Measurements from ENCODE around the gene MYH9.
"Not testable (repeated sequence)": the region's sequence is repeated elsewhere in the genome, so short reads cannot be mapped to it uniquely, and the experiment has no call there.

MYH9 gene

GRCh38 chr22:36424901-36425579 lies 37.3 kb upstream of the MYH9 start:
- H3K9ac ChIP-seq (ENCODE audit: low read depth in 1 of 2, low read length in 2 of 2) = no peak overlapping the region
- H3K27ac ChIP-seq (ENCODE audit: low read depth, low read length) = no peak overlapping the region
- no peak overlapping the region for H3K4me3 ChIP-seq (ENCODE audit: low read depth in 1 of 2, low read length in 2 of 2)
- no peaks in the 10 kb centered on the region for H3K27me3 ChIP-seq (ENCODE audit: control insufficient read depth in 1 of 2, insufficient read depth in 2 of 2, low read length in 2 of 2)
- peaks cover 18 to 29% of the 10 kb centered on the region in 2 donors for H3K4me1 ChIP-seq (ENCODE audit: control insufficient read depth in 1 of 2, insufficient read depth in 2 of 2, low read length in 2 of 2)
- no peaks in the 10 kb centered on the region for H3K36me3 ChIP-seq (ENCODE audit: control insufficient read depth in 1 of 2, insufficient read depth in 2 of 2, low read length in 2 of 2)
- no peaks in the 10 kb centered on the region for H3K9me3 ChIP-seq (ENCODE audit: control insufficient read depth in 1 of 2, low read length in 2 of 2)

- not testable (repeated sequence) for H3K36me3 ChIP-seq (ENCODE audit: control insufficient read depth in 1 of 2, insufficient read depth in 2 of 2, low read length in 2 of 2); H3K27ac ChIP-seq (ENCODE audit: low read depth, low read length); H3K27me3 ChIP-seq (ENCODE audit: control insufficient read depth in 1 of 2, insufficient read depth in 2 of 2, low read length in 2 of 2); H3K9me3 ChIP-seq (ENCODE audit: control insufficient read depth in 1 of 2, low read length in 2 of 2); H3K9ac ChIP-seq (ENCODE audit: low read depth in 1 of 2, low read length in 2 of 2); H3K4me3 ChIP-seq (ENCODE audit: low read depth in 1 of 2, low read length in 2 of 2)
- H3K4me1 ChIP-seq (ENCODE audit: control insufficient read depth in 1 of 2, insufficient read depth in 2 of 2, low read length in 2 of 2) = peaks cover 21 to 34% of the 10 kb centered on the region in 2 donors
Observed at GRCh38 chr22:36424466-36424865, 36.7 kb upstream of the MYH9 start.

- Histone ChIP-seq H3K27me3 (ENCODE audit: control insufficient read depth in 1 of 2, insufficient read depth in 2 of 2, low read length in 2 of 2) (no peaks in the 10 kb centered on the region), H3K9ac (ENCODE audit: low read depth in 1 of 2, low read length in 2 of 2) (no peak overlapping the region), H3K36me3 (ENCODE audit: control insufficient read depth in 1 of 2, insufficient read depth in 2 of 2, low read length in 2 of 2) (no peaks in the 10 kb centered on the region), H3K27ac (ENCODE audit: low read depth, low read length) (no peak overlapping the region), H3K4me3 (ENCODE audit: low read depth in 1 of 2, low read length in 2 of 2) (no peak overlapping the region), H3K4me1 (ENCODE audit: control insufficient read depth in 1 of 2, insufficient read depth in 2 of 2, low read length in 2 of 2) (peaks cover 25 to 42% of the 10 kb centered on the region in 2 donors), H3K9me3 (ENCODE audit: control insufficient read depth in 1 of 2, low read length in 2 of 2) (no peaks in the 10 kb centered on the region)
Observed at GRCh38 chr22:36423461-36424404, 36.0 kb upstream of the MYH9 start.

GRCh38 chr22:36422287-36423014 lies 34.7 kb upstream of the MYH9 start:
- Histone ChIP-seq H3K4me3 (ENCODE audit: low read depth in 1 of 2, low read length in 2 of 2) (no peak overlapping the region), H3K36me3 (ENCODE audit: control insufficient read depth in 1 of 2, insufficient read depth in 2 of 2, low read length in 2 of 2) (no peaks in the 10 kb centered on the region), H3K27me3 (ENCODE audit: control insufficient read depth in 1 of 2, insufficient read depth in 2 of 2, low read length in 2 of 2) (no peaks in the 10 kb centered on the region), H3K27ac (ENCODE audit: low read depth, low read length) (no peak overlapping the region), H3K4me1 (ENCODE audit: control insufficient read depth in 1 of 2, insufficient read depth in 2 of 2, low read length in 2 of 2) (peaks cover 25 to 45% of the 10 kb centered on the region in 2 donors), H3K9ac (ENCODE audit: low read depth in 1 of 2, low read length in 2 of 2) (peak overlapping the region in 1 of 2 donors; percentile 25), H3K9me3 (ENCODE audit: control insufficient read depth in 1 of 2, low read length in 2 of 2) (no peaks in the 10 kb centered on the region)

GRCh38 chr22:36419912-36420882 lies 32.4 kb upstream of the MYH9 start:
- peak overlapping the region; percentile 52 for H3K27ac ChIP-seq (ENCODE audit: low read depth, low read length)
- no peaks in the 10 kb centered on the region for H3K27me3 ChIP-seq (ENCODE audit: control insufficient read depth in 1 of 2, insufficient read depth in 2 of 2, low read length in 2 of 2)
- no peak overlapping the region for H3K9ac ChIP-seq (ENCODE audit: low read depth in 1 of 2, low read length in 2 of 2)
- H3K9me3 ChIP-seq (ENCODE audit: control insufficient read depth in 1 of 2, low read length in 2 of 2) = no peaks in the 10 kb centered on the region
- H3K36me3 ChIP-seq (ENCODE audit: control insufficient read depth in 1 of 2, insufficient read depth in 2 of 2, low read length in 2 of 2) = no peaks in the 10 kb centered on the region
- H3K4me1 ChIP-seq (ENCODE audit: control insufficient read depth in 1 of 2, insufficient read depth in 2 of 2, low read length in 2 of 2) = peaks cover 26 to 46% of the 10 kb centered on the region in 2 donors
- peak overlapping the region; percentile 38 to 46 for H3K4me3 ChIP-seq (ENCODE audit: low read depth in 1 of 2, low read length in 2 of 2)

GRCh38 chr22:36419177-36419911 lies 31.6 kb upstream of the MYH9 start:
- Histone ChIP-seq H3K36me3 (ENCODE audit: control insufficient read depth in 1 of 2, insufficient read depth in 2 of 2, low read length in 2 of 2) (no peaks in the 10 kb centered on the region), H3K9me3 (ENCODE audit: control insufficient read depth in 1 of 2, low read length in 2 of 2) (no peaks in the 10 kb centered on the region), H3K4me3 (ENCODE audit: low read depth in 1 of 2, low read length in 2 of 2) (peak overlapping the region; percentile 38 to 46), H3K27ac (ENCODE audit: low read depth, low read length) (peak overlapping the region; percentile 81), H3K27me3 (ENCODE audit: control insufficient read depth in 1 of 2, insufficient read depth in 2 of 2, low read length in 2 of 2) (no peaks in the 10 kb centered on the region), H3K9ac (ENCODE audit: low read depth in 1 of 2, low read length in 2 of 2) (peak overlapping the region; percentile 23 to 24), H3K4me1 (ENCODE audit: control insufficient read depth in 1 of 2, insufficient read depth in 2 of 2, low read length in 2 of 2) (peaks cover 26 to 46% of the 10 kb centered on the region in 2 donors)

- H3K36me3 ChIP-seq (ENCODE audit: control insufficient read depth in 1 of 2, insufficient read depth in 2 of 2, low read length in 2 of 2) = no peaks in the 10 kb centered on the region
- H3K9me3 ChIP-seq (ENCODE audit: control insufficient read depth in 1 of 2, low read length in 2 of 2) = no peaks in the 10 kb centered on the region
- H3K4me1 ChIP-seq (ENCODE audit: control insufficient read depth in 1 of 2, insufficient read depth in 2 of 2, low read length in 2 of 2) = peaks cover 21 to 34% of the 10 kb centered on the region in 2 donors
- peak overlapping the region; percentile 5 to 57 for H3K9ac ChIP-seq (ENCODE audit: low read depth in 1 of 2, low read length in 2 of 2)
- H3K4me3 ChIP-seq (ENCODE audit: low read depth in 1 of 2, low read length in 2 of 2) = no peak overlapping the region
- H3K27me3 ChIP-seq (ENCODE audit: control insufficient read depth in 1 of 2, insufficient read depth in 2 of 2, low read length in 2 of 2) = no peaks in the 10 kb centered on the region
- H3K27ac ChIP-seq (ENCODE audit: low read depth, low read length) = peak overlapping the region; percentile 46
Observed at GRCh38 chr22:36417281-36417686, 29.5 kb upstream of the MYH9 start.

GRCh38 chr22:36415415-36416168 lies 27.8 kb upstream of the MYH9 start:
- H3K27ac ChIP-seq (ENCODE audit: low read depth, low read length) = no peak overlapping the region
- peaks cover 29 to 36% of the 10 kb centered on the region in 2 donors for H3K4me1 ChIP-seq (ENCODE audit: control insufficient read depth in 1 of 2, insufficient read depth in 2 of 2, low read length in 2 of 2)

More at GRCh38 chr22:36415415-36416168, 27.8 kb upstream of the MYH9 start:
- H3K27me3 ChIP-seq (ENCODE audit: control insufficient read depth in 1 of 2, insufficient read depth in 2 of 2, low read length in 2 of 2) = no peaks in the 10 kb centered on the region
- no peak overlapping the region for H3K9ac ChIP-seq (ENCODE audit: low read depth in 1 of 2, low read length in 2 of 2)
- H3K4me3 ChIP-seq (ENCODE audit: low read depth in 1 of 2, low read length in 2 of 2) = no peak overlapping the region
- H3K9me3 ChIP-seq (ENCODE audit: control insufficient read depth in 1 of 2, low read length in 2 of 2) = no peaks in the 10 kb centered on the region
- H3K36me3 ChIP-seq (ENCODE audit: control insufficient read depth in 1 of 2, insufficient read depth in 2 of 2, low read length in 2 of 2) = no peaks in the 10 kb centered on the region

Measured in duodenal mucosa (tissue), 2 donors.